ENCODE measurements around the gene NUDT3.

DNA sequence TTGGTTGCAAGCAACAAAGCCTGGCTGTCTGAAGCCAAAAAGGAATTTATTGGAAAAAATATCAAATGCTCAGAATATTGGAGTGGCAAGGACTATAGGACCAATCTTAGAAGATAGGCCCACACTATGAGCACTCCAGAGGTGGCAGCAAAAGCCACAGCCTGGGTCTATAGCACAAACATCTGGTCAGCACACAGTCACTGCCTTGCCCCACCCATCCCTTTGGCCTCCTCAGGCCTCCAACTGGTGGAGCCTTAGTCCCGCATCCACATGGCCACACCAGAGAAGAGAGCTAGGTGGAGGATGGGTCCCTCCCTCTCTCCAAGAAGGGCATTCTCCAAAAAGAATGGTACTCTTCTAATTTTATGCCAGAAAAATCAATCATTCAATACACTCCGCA, 14.0 kb downstream of the NUDT3 start:
- no peak for TF ChIP-seq EZH2 (IDR thresholded peaks at IDR 0.05; ENCODE audit: insufficient read depth, poor library complexity, severe bottlenecking)
- no peak for TF ChIP-seq EZH2phosphoT487 (IDR thresholded peaks at IDR 0.05; ENCODE audit: insufficient read depth, low read depth)
